Skeletal muscle tissue (tissue), 4 donors: ENCODE measurements around the gene LPAR1. TPM values are rescaled to one million over a fixed set of nuclear protein-coding genes. Genes with fewer than 3 reads are reported as not detected.

Source experiments
- H3K27ac ChIP-seq: one replicate; pipeline ENCODE4 v1.7.0; 2013; ENCODE audit warnings: mild to moderate bottlenecking, low read depth, low read length, inconsistent platforms
- H3K27me3 ChIP-seq, 3 donors: one replicate each; pipeline ENCODE4 v1.7.0; 2013; ENCODE audit warnings: low read length in 3 of 3; ENCODE audit not compliant: control insufficient read depth in 3 of 3, insufficient read depth in 3 of 3
- H3K36me3 ChIP-seq, 3 donors: one replicate each; pipeline ENCODE4 v1.7.0; 2013; ENCODE audit warnings: low read length in 3 of 3; ENCODE audit not compliant: control insufficient read depth in 3 of 3, insufficient read depth in 3 of 3
- H3K4me1 ChIP-seq, 3 donors: one replicate each; pipeline ENCODE4 v1.7.0; 2013; ENCODE audit warnings: low read length in 3 of 3, mild to moderate bottlenecking in 3 of 3; ENCODE audit not compliant: control insufficient read depth in 3 of 3, insufficient read depth in 3 of 3
- H3K4me3 ChIP-seq, 3 donors: one replicate each; pipeline ENCODE4 v1.7.0; 2013; ENCODE audit warnings: low read length in 3 of 3
- H3K9ac ChIP-seq, 3 donors: one replicate each; pipeline ENCODE4 v1.7.0; 2013; ENCODE audit warnings: low read length in 3 of 3, mild to moderate bottlenecking in 3 of 3, moderate library complexity in 2 of 3, low read depth in 1 of 3
- H3K9me3 ChIP-seq, 3 donors: one replicate each; pipeline ENCODE4 v1.7.0; 2013; ENCODE audit warnings: low read length in 3 of 3; ENCODE audit not compliant: control insufficient read depth in 3 of 3
- total RNA-seq: library from RNA; depleted of rRNA; stranded (reverse); fragments of >200 nt; gene quantifications from one replicate; pipeline ENCODE4 v1.2.3, GENCODE V29; 2014
- donor health status: Osteomylitis.

The LPAR1 gene
- total RNA-seq, 1 donor from 2014 or later: 45.9 TPM

DNA sequence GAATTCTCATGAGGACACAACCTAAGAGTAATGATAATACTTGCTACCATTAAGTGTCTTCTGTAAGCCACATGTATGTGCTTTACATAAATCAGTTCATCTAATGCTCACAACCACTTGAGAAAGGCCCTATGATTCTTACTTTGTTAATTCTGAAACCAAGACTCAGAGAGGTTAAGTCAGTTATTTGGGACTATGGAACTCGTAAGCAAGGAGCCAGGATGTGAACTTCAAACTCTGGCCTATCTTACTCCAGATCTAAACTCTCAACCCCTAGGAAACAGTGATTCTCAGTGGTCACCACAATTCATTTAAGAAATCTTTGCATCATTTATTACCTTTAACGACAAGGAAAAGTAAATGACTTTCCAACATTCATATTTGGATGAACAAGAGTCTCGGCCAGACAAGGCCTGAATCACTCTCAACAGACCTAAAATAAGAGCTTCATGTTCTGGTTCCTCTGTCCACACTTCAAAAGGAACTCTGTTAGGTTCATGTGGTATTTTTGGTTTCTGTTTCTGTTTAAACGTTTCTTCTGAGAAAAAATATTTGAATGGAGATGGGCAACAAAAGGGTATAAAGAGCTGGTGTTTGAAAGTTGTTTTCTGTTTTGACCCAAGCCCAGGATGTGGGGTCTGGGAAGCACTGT, 104.8 kb downstream of the LPAR1 start:
- no peak overlapping the region for H3K9ac ChIP-seq
- H3K27me3 ChIP-seq: no peaks in the 10 kb centered on the region
- peaks cover 0 to 3% (median 0%) of the 10 kb centered on the region in 3 donors for H3K4me1 ChIP-seq
- H3K4me3 ChIP-seq: no peak overlapping the region
- peaks cover 0 to 3% (median 0%) of the 10 kb centered on the region in 3 donors for H3K9me3 ChIP-seq
- H3K27ac ChIP-seq: no peak overlapping the region
- no peaks in the 10 kb centered on the region for H3K36me3 ChIP-seq

- Histone ChIP-seq H3K4me3 (no peak overlapping the region), H3K27me3 (no peaks in the 10 kb centered on the region), H3K4me1 (peaks cover 0 to 3% (median 0%) of the 10 kb centered on the region in 3 donors), H3K9ac (no peak overlapping the region), H3K27ac (no peak overlapping the region), H3K9me3 (peaks cover 0 to 3% (median 0%) of the 10 kb centered on the region in 3 donors), H3K36me3 (no peaks in the 10 kb centered on the region)
These were observed 105.4 kb downstream of the LPAR1 start for GRCh38 chr9:110932863-110933262.

GRCh38 chr9:110928599-110928998, 109.7 kb downstream of the LPAR1 start:
- Histone ChIP-seq H3K27ac (no peak overlapping the region), H3K9me3 (peaks cover 0 to 3% (median 0%) of the 10 kb centered on the region in 3 donors), H3K4me1 (no peaks in the 10 kb centered on the region), H3K36me3 (no peaks in the 10 kb centered on the region), H3K4me3 (no peak overlapping the region), H3K9ac (no peak overlapping the region), H3K27me3 (no peaks in the 10 kb centered on the region)

DNA sequence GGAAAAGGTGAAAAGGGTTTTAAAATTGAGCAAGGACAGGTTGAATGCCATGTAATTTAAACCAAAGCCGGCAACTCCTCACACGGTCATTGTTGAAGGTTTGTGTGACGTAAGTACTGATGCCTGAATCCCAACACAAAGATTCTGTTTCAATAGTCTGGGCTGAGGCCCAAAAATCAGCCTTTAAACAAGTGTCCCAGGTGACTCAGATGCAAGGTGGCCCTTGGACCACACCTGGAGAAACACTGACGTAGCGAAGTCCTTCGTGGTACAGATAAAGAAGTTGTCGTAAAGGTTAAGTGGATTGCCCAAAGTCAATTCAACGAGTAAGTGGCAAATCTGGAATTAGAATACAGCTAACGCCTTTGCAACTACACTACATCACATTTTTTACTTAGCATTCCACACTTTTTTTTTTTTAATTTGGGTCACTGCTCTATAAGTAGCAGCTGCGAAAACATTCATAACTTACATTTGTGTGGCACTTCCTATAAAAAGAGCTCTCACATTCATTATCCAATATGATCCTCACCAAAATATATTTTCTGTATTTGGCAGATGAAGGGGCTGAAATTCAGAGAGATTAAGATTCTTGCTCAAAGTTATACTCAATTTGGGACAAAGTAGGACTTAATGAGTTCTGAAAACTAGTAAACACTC, 111.3 kb downstream of the LPAR1 start:
- Histone ChIP-seq H3K9ac (no peak overlapping the region), H3K36me3 (no peaks in the 10 kb centered on the region), H3K27me3 (no peaks in the 10 kb centered on the region), H3K4me1 (no peaks in the 10 kb centered on the region), H3K27ac (no peak overlapping the region), H3K9me3 (no peaks in the 10 kb centered on the region), H3K4me3 (no peak overlapping the region)

DNA sequence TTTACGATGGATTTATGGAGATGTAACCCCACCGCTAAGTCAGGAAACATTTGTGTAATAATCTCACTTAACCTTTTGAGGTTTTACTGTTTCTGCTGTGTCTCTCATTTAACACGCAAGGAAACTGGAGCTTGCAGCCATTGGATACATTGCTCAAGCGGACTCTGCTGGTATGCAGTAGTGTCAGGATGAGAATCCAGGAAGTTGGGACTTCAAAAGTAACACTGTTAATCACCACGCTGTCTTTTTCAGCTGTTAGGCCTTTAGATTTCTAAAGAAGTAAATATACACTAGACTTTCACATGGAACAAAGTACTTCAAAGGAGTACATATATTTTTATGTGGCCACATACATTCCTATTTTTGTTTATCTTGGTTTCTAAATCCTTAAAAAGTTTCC, 114.7 kb downstream of the LPAR1 start:
- Histone ChIP-seq H3K4me3 (no peak overlapping the region), H3K4me1 (peaks cover 0 to 2% (median 0%) of the 10 kb centered on the region in 3 donors), H3K27ac (no peak overlapping the region)

DNA sequence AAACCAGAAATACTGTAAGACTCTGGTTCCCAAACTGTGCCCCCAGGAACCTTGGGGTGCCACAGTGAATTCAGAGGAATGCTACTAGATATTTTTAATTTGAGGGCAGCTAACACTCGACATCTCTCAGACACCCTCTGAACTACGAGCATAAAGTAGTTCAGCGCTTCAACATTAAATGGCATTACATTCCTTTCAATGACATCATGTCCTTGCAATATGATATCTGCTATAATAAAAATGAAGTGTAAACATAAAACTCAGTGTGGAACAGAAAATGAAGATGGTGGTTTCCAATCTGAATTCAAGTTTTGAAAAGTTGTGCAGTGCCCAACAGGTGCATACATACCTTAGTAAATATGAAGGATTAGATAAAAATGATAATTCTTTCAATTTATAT, 116.1 kb downstream of the LPAR1 start:
- H3K4me3 ChIP-seq: no peak overlapping the region
- no peaks in the 10 kb centered on the region for H3K9me3 ChIP-seq
- H3K9ac ChIP-seq: no peak overlapping the region
- H3K27ac ChIP-seq: no peak overlapping the region
- peaks cover 0 to 2% (median 0%) of the 10 kb centered on the region in 3 donors for H3K4me1 ChIP-seq
- H3K27me3 ChIP-seq: no peaks in the 10 kb centered on the region
- H3K36me3 ChIP-seq: no peaks in the 10 kb centered on the region

More for the DNA sequence above, 114.7 kb downstream of the LPAR1 start:
- H3K9me3 ChIP-seq: no peaks in the 10 kb centered on the region
- H3K9ac ChIP-seq: no peak overlapping the region
- no peaks in the 10 kb centered on the region for H3K36me3 ChIP-seq
- H3K27me3 ChIP-seq: no peaks in the 10 kb centered on the region

DNA sequence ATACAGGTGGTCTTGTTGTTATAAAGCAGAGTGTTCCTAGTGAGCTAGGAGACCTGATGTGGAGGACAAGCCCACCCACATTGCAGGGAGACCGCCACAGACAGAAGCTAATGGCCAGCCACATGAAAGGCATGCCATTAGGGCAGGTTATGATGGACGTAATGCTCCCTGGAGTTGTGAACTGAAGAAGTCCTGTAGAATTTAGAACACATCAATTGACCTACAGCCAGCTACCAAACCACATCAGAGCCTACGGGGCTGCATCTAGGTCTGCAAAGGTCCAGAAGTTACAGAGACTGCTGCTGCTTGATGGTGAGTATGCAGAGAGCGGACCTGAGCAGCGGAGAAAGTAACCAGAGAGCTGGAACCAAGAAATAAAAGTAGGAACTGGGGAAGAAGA, 116.6 kb downstream of the LPAR1 start:
- H3K9me3 ChIP-seq: no peaks in the 10 kb centered on the region
- H3K36me3 ChIP-seq: no peaks in the 10 kb centered on the region
- H3K4me1 ChIP-seq: peaks cover 0 to 2% (median 0%) of the 10 kb centered on the region in 3 donors
- no peak overlapping the region for H3K27ac ChIP-seq
- no peak overlapping the region for H3K4me3 ChIP-seq
- H3K9ac ChIP-seq: no peak overlapping the region
- no peaks in the 10 kb centered on the region for H3K27me3 ChIP-seq

DNA sequence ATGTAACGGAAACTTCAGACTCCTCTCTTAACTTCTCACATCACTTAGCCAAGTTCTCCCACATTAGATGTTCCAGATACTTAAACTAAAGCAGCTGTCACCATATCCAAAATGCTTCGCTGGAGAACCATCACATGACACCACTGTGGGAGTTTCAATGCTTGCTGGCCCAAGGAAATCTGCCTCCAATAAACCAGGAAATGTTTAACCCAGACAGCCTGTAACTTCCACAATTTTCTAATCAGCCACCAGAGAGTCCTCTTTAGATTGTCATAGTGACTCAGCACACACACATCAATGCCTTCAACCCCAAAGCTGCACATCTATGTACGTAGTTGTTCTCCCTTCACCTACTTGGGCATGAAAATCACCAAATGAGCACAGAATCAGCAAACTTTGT, 118.7 kb downstream of the LPAR1 start:
- Histone ChIP-seq H3K4me3 (no peak overlapping the region), H3K36me3 (no peaks in the 10 kb centered on the region), H3K27ac (peak overlapping the region; percentile 54), H3K4me1 (peaks cover 0 to 2% (median 0%) of the 10 kb centered on the region in 3 donors), H3K27me3 (no peaks in the 10 kb centered on the region), H3K9me3 (no peaks in the 10 kb centered on the region), H3K9ac (no peak overlapping the region)

DNA sequence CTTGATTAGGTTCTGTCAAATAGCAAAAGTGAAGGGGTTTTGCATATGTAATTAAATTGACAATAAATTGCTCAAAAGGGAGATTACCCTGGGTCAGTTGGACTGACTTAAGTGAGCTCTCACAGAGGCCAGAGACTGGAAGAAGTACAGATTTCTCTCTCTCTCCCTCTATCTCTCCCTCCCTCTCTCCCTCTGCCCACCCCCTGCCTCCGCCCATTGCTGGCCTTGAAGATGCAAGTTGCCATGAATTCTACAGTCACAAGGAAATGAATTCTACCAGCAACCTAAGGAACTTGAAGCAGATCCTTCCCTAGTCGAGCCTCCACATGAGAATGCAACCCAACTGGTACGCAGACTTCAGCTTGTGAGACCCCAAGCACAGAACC, 119.2 kb downstream of the LPAR1 start:
- Histone ChIP-seq H3K4me3 (no peak overlapping the region), H3K9me3 (no peaks in the 10 kb centered on the region), H3K4me1 (peaks cover 0 to 2% (median 0%) of the 10 kb centered on the region in 3 donors), H3K27me3 (no peaks in the 10 kb centered on the region), H3K9ac (no peak overlapping the region), H3K27ac (peak overlapping the region; percentile 54), H3K36me3 (no peaks in the 10 kb centered on the region)

DNA sequence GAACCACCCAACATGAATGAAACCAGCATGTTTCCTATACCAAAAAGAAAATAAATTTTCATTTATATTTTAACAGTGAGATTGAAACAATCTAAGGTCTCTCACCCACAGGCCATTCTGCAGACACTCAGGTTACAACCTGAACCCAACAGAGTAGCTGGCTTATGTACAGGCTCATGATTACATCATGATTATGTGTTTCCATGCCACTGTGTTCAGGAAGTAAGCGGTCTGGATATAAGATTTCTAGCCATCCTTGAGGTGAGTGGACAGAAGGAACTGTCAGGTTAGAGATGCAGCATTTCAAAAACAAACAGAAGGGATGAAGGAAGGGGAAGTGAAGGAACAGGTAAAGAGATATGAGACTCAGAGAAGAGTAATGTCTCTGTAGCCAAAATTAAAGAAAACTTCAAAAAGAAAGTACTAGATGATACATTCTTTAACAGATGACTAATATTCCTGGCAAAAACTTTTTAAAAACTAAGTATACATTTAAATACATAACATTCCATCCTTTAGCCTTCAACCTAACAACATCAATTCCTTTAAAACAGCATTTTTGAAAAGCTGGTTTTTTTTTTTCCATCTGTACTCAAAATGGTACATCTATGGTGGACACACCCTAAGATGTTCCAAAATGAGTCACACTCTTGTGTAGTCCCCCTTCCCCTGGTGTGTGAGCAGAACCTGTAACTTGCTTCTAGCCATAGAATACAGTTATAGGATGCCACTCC, 119.8 kb downstream of the LPAR1 start:
- no peak overlapping the region for H3K9ac ChIP-seq
- no peaks in the 10 kb centered on the region for H3K27me3 ChIP-seq
- H3K27ac ChIP-seq: peak overlapping the region; percentile 54

More for the DNA sequence above, 119.8 kb downstream of the LPAR1 start:
- H3K9me3 ChIP-seq: no peaks in the 10 kb centered on the region
- H3K4me3 ChIP-seq: no peak overlapping the region
- H3K36me3 ChIP-seq: no peaks in the 10 kb centered on the region
- peaks cover 0 to 2% (median 0%) of the 10 kb centered on the region in 3 donors for H3K4me1 ChIP-seq
